Measurements from ENCODE around the gene C1QTNF12. TPM values are rescaled to one million over a fixed set of nuclear protein-coding genes. Genes with fewer than 3 reads are reported as not detected.

The C1QTNF12 gene
- total RNA-seq, 2 experiments from 2014 or later = 1.8 to 6.1 TPM

DNA sequence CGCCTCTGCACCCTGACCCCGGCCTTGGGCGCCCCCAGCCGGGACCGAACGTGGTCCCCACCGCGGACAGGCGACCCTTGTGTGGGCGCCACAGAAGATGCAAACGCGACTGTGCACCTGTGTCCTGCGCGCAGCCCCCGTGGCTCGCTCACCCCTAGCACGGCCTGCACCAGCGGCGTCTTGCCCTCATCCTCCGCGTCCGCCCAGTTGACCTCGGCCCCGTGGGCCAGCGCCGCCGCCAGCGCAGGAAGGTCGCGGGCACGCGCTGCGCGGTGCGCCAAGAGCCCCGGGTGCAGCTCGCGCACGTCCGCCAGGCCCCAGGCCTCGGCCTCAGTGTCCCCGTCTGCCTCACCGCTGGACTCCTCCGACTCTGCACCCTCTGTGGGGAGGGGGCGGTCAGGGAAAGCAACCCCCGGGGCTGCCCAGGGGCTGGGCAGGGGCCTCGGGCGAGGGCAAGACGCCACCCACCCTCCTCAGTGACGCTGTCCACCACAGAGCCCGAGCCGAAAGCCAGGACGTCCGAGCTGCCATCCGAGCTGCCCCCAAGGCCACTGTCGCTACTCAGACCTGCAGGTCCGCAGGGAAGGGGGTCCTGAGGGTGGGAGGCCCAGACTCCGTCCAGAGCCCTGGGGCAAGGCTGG, 47.8 kb upstream of the C1QTNF12 start:
- H3K27ac ChIP-seq (ENCODE audit: low read depth, low read length, poor library complexity, severe bottlenecking) = no peak overlapping the region
- POLR2A ChIA-PET = no interaction called here
- intact Hi-C loops (cut with micrococcal nuclease; ENCODE audit: unreplicated experiment) = no loop called here
- no peaks in the 10 kb centered on the region for H3K79me2 ChIP-seq (ENCODE audit: insufficient read depth, low read depth, low read length)
- H3K36me3 ChIP-seq (ENCODE audit: insufficient read depth, low read length) = no peaks in the 10 kb centered on the region
- H3K9me2 ChIP-seq (ENCODE audit: insufficient read depth, low read length) = no peaks in the 10 kb centered on the region
- no peak overlapping the region for H3K4me3 ChIP-seq (ENCODE audit: low read depth, low read length, poor library complexity, severe bottlenecking)
- no peak for DNase-seq (ENCODE audit: low spot score)
- TF ChIP-seq, protein P1, sequence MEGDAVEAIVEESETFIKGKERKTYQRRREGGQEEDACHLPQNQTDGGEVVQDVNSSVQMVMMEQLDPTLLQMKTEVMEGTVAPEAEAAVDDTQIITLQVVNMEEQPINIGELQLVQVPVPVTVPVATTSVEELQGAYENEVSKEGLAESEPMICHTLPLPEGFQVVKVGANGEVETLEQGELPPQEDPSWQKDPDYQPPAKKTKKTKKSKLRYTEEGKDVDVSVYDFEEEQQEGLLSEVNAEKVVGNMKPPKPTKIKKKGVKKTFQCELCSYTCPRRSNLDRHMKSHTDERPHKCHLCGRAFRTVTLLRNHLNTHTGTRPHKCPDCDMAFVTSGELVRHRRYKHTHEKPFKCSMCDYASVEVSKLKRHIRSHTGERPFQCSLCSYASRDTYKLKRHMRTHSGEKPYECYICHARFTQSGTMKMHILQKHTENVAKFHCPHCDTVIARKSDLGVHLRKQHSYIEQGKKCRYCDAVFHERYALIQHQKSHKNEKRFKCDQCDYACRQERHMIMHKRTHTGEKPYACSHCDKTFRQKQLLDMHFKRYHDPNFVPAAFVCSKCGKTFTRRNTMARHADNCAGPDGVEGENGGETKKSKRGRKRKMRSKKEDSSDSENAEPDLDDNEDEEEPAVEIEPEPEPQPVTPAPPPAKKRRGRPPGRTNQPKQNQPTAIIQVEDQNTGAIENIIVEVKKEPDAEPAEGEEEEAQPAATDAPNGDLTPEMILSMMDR (conservative IDR thresholded peaks at IDR 0.05; ENCODE audit: low read length) = no peak
- no peak for TF ChIP-seq EZH2phosphoT487 (IDR thresholded peaks at IDR 0.05; ENCODE audit: borderline replicate concordance, low read depth, low read length)
- no peaks in the 10 kb centered on the region for H4K20me1 ChIP-seq (ENCODE audit: insufficient read depth, low read length)
- CTCF ChIA-PET (ENCODE audit: unreplicated experiment) = no interaction called here
- H3K4me2 ChIP-seq (ENCODE audit: low read length) = no peak overlapping the region
- H2AFZ ChIP-seq (ENCODE audit: low read length) = no peak overlapping the region
- no TSS peak for BruUV-seq (replicated peaks)
- no peaks in the 10 kb centered on the region for H3K9me3 ChIP-seq (ENCODE audit: low read length)
- no peaks in the 10 kb centered on the region for H3K4me1 ChIP-seq (ENCODE audit: insufficient read depth, low read length, poor library complexity, severe bottlenecking)

DNA sequence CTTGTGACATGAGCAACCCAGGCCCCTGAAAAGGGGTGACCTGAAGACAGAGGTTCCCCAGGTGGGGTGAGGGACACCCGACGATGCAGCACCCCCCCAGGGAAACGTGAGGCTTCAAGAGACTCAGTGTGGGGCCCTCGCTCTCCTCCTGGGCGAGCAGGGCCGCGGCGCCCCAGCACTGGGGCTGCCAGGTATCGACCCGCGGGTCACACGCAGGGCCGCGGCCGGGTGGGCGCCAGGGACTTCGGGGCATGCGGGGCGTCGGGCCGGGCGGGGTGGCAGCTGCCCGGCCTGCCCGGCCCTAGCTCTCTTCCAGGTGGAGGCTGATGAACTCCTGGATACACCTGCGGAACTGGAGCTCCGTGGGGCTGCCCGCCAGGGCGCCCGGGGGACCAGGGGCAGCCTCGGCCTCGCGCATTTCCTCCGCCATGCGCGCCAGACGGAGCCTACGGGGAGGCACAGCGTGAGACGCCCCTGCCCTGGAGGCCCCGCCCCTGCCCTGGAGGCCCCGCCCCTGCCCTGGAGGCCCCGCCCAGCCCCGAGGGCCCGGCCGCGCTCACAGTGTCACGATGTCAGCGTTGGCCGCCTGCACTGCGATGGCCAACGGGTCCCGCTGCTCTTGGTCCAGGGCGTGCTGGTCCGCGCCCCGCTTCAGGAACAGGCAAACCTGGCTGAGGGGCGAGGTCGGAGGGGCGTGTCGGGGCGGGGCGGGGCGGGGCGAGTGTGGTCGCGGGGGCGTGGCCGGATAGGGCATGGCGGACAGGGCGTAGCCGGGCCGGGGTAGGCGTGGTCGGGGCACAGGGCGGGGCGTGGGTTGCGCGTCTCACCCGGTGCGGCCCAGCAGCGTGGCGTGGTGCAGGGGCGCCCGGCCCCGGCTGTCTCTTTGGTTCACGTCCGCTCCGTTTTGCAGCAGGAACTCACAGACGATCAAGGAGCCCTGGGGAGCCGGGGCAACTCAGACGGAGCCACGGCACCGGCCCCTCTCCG, 47.0 kb upstream of the C1QTNF12 start:
- CTCF ChIA-PET (ENCODE audit: unreplicated experiment) = no interaction called here

More for the DNA sequence above, 47.0 kb upstream of the C1QTNF12 start:
- Histone ChIP-seq H3K9me3 (ENCODE audit: low read length) (no peaks in the 10 kb centered on the region), H4K20me1 (ENCODE audit: insufficient read depth, low read length) (no peaks in the 10 kb centered on the region), H3K4me3 (ENCODE audit: low read depth, low read length, poor library complexity, severe bottlenecking) (no peak overlapping the region), H3K4me2 (ENCODE audit: low read length) (no peak overlapping the region), H3K9me2 (ENCODE audit: insufficient read depth, low read length) (no peaks in the 10 kb centered on the region), H3K79me2 (ENCODE audit: insufficient read depth, low read depth, low read length) (no peaks in the 10 kb centered on the region), H3K36me3 (ENCODE audit: insufficient read depth, low read length) (no peaks in the 10 kb centered on the region), H3K27ac (ENCODE audit: low read depth, low read length, poor library complexity, severe bottlenecking) (no peak overlapping the region), H3K4me1 (ENCODE audit: insufficient read depth, low read length, poor library complexity, severe bottlenecking) (no peaks in the 10 kb centered on the region), H2AFZ (ENCODE audit: low read length) (no peak overlapping the region)
- TF ChIP-seq EZH2phosphoT487 (IDR thresholded peaks at IDR 0.05; ENCODE audit: borderline replicate concordance, low read depth, low read length) = no peak
- TF ChIP-seq, protein P1 (conservative IDR thresholded peaks at IDR 0.05; ENCODE audit: low read length) = no peak
- no TSS peak for BruUV-seq (replicated peaks)
- no peak for DNase-seq (ENCODE audit: low spot score)
- intact Hi-C loops (cut with micrococcal nuclease; ENCODE audit: unreplicated experiment) = loop anchor here (2.0 kb wide), 1 partner anchor 171 kb away; no protein-coding TSS in a partner anchor
- POLR2A ChIA-PET = no interaction called here

Measured in OCI-LY7 (cell line).